Activated T-cell treated with anti-CD3 and anti-CD28 coated beads for 48 hours (primary cell): ENCODE measurements around the gene STARD13.

Experiments
- DNase-seq: peaks from one replicate; pipeline ENCODE4 v3.0.0-alpha.2; 2020; ENCODE audit warnings: low read depth

STARD13 gene

GRCh38 chr13:33310245-33311038, 24.9 kb upstream of the STARD13 start:
- DNase-seq: no peak

- no peak for DNase-seq
These were observed 23.3 kb upstream of the STARD13 start for GRCh38 chr13:33308863-33309262.

GRCh38 chr13:33307843-33308242, 22.3 kb upstream of the STARD13 start:
- DNase-seq: no peak

- DNase-seq: no peak
These were observed 18.5 kb upstream of the STARD13 start for GRCh38 chr13:33303855-33304597.

GRCh38 chr13:33299626-33300025, 14.1 kb upstream of the STARD13 start:
- no peak for DNase-seq

- no peak for DNase-seq
These were observed 11.4 kb upstream of the STARD13 start for GRCh38 chr13:33296793-33297425.

- DNase-seq: no peak
These were observed 7.2 kb upstream of the STARD13 start for GRCh38 chr13:33292712-33293111.

- no peak for DNase-seq
These were observed 4.9 kb upstream of the STARD13 start for GRCh38 chr13:33290421-33290965.

- no peak for DNase-seq
These were observed 4.4 kb upstream of the STARD13 start for GRCh38 chr13:33289966-33290365.

- DNase-seq: no peak
These were observed 1.8 kb upstream of the STARD13 start for GRCh38 chr13:33287142-33287882.

GRCh38 chr13:33286128-33286527, 573 bp upstream of the STARD13 start:
- no peak for DNase-seq

- no peak for DNase-seq
These were observed 639 bp downstream of the STARD13 start for GRCh38 chr13:33284916-33285315.

- DNase-seq: no peak
These were observed 1.5 kb downstream of the STARD13 start for GRCh38 chr13:33284031-33284430.

- no peak for DNase-seq
These were observed 2.2 kb downstream of the STARD13 start for GRCh38 chr13:33283195-33283911.

GRCh38 chr13:33281951-33282595, 3.5 kb downstream of the STARD13 start:
- DNase-seq: no peak

- DNase-seq: no peak
These were observed 4.6 kb downstream of the STARD13 start for GRCh38 chr13:33280923-33281322.

GRCh38 chr13:33280279-33280905, 5.2 kb downstream of the STARD13 start:
- no peak for DNase-seq

- no peak for DNase-seq
These were observed 5.9 kb downstream of the STARD13 start for GRCh38 chr13:33279414-33280278.

- no peak for DNase-seq
These were observed 6.6 kb downstream of the STARD13 start for GRCh38 chr13:33278913-33279312.
